GM15510 (cell line): Measurements from ENCODE around the gene FAAH.

Experiments
- POLR2A ChIP-seq: IDR thresholded peaks from 3 replicates; pipeline ENCODE4 v1.6.1; 2011; ENCODE audit warnings: borderline replicate concordance; ENCODE audit not compliant: insufficient read length; ENCODE audit errors: extremely low read depth

FAAH gene

GRCh38 chr1:46399307-46399706, 5.2 kb downstream of the FAAH start:
- no peak for TF ChIP-seq POLR2A

DNA sequence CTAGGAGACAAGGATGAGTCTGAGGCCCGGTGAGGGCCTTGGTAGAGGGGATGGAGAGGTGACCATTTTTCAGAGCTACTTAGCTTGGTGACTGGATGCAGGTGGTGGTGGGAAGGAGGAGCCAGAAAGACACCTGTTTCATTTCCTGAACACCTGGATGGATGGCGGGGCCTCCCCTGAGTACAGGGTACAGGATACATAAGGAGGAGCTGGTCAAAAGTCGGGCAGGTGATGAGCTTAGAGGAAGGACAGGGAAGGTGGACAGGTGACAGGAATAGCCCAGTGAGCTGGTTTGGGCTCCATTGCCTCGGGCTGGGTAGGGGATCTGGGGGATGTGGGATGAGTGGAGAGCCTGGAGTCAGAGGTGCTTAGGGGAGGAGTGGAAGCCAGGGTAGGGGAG, 6.3 kb downstream of the FAAH start:
- no peak for TF ChIP-seq POLR2A

DNA sequence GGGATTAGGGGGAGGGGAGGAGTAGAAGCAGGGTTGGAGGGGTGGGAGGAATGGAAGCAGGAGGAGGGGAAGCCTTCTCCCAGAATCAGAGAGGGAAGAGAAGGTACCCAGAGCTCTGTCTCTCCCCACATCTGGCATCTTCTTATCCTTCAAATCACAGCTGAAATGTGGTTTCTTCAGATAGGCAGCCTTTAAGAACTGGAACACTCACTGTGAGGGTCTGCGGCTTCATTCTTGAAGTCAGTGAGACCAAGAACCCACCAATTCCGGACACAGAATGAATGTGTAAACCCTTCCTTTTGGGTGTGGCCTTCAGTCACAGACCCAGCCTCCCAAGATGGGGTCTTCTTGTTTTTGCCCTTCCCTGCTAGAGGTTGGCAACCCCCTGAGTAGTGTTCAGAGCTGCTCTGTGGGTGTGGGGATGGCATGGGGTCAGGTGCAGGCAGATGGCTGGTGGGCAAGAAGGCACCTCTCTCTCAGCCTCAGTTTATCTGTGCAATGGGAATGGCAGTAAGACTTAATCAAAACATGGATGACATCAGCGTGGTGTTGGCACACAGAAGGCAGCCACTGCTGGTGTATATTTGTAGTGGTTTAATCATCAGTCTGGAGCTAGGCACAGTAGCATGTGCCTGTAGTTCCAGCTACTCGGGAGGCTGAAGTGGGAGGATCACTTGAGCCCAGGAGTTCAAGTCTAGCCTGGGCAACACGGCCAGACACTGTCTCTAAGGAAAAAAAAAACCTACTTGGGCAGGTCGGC, 7.2 kb downstream of the FAAH start:
- no peak for TF ChIP-seq POLR2A

GRCh38 chr1:46401964-46402626, 8.0 kb downstream of the FAAH start:
- TF ChIP-seq POLR2A: no peak

- no peak for TF ChIP-seq POLR2A
Observed at GRCh38 chr1:46403916-46404315, 9.8 kb downstream of the FAAH start.

GRCh38 chr1:46404482-46405196, 10.5 kb downstream of the FAAH start:
- no peak for TF ChIP-seq POLR2A

- TF ChIP-seq POLR2A: no peak
Observed at GRCh38 chr1:46405197-46405555, 11.1 kb downstream of the FAAH start.

DNA sequence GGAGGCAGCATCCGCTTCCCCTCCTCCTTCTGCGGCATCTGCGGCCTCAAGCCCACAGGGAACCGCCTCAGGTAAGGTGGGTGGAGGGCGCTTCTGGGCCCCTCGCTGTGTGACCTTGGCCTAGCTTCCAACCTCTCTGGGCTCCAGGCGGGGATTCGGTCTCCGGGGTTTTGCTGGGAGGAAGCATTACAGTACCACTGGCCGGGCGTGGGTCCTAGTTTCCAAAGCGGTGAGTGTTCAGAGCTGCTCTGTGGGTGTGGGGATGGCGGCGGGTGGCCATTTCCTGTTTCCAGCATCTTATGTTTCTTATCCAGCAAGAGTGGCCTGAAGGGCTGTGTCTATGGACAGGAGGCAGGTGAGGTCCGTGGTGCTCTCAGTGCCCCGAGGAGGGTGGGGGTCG, 11.6 kb downstream of the FAAH start:
- no peak for TF ChIP-seq POLR2A

GRCh38 chr1:46406881-46407608, 12.9 kb downstream of the FAAH start:
- no peak for TF ChIP-seq POLR2A

DNA sequence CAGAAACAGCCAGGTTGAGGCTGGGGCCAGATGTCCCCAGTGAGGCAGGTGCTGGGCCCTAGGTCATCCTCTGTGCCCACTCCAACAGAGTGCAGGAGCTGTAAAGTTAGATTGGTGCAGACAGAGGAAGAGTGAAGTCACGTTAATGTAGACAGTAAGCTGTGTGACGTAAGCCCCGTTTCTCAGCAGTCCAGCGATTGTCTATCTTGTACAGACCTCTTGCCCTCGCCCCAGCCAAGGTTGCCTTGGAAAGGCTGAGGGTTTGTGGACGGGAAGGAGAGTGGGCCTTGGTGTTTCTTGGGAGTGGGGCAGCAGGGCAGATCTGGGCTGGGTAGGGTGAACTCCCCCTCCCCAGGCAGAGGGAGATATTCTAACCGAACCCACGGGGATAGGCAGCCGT, 13.5 kb downstream of the FAAH start:
- no peak for TF ChIP-seq POLR2A

- no peak for TF ChIP-seq POLR2A
Observed at GRCh38 chr1:46408356-46409062, 14.4 kb downstream of the FAAH start.

- TF ChIP-seq POLR2A: no peak
Observed at GRCh38 chr1:46409063-46409372, 14.9 kb downstream of the FAAH start.

DNA sequence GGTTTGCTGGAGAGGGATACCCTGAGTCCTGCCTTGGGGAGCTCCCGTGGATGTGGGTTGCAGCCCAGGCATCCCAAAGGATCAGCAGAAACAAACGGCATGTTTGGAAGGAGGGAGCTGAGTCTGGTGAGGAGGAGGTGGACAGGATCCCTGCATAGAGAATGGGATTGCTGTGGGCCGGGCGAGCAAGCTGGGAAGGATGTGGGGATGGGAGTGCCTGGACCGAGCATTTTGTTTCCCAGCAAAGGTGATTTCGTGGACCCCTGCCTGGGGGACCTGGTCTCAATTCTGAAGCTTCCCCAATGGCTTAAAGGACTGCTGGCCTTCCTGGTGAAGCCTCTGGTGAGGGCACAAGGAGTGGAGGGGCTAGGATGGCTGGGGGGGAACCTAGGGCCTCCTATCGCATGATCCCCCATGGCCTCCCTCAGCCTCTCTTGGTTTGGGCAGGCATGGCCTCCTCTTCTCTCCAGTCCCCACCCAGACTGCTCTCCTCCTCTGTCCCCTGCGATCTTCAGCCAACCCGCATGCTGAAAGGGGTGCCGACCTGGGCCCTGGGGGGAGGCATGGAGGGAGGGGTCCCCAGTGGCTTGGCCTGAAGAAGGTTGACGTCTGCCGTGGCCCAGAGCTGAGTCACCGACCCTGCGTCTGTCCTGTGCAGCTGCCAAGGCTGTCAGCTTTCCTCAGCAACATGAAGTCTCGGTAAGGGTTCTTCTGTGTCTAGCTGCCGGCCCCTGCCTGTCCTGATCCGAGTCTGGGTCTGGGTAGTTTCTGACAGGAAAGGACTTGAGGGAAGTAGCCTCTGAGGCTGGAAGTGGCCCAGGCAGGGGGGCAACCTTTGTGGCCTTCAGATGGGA, 16.3 kb downstream of the FAAH start:
- TF ChIP-seq POLR2A: no peak

DNA sequence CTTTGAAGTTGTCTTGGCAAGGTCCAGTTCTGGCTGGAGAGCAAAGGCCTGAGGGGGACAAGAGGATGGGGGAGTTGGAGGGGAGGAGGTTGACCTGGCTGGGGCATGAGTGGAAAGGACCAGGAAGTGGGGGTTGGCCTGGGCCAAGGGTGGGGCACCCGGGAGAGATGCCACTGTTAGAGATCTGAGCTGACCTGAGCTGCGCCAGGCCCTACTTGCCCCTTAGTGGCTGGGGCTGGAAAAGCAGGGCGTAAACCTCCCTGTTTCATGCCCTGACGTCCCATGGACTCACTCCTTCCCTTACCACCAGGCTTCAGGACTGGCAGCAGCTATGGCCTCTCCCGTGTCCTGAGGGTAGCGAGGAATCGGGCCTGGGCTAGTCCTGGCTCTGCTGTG, 16.9 kb downstream of the FAAH start:
- TF ChIP-seq POLR2A: no peak
